HG03439 (cell line): ENCODE results near the gene ZNF215.
"Not testable (repeated sequence)": the region's sequence is repeated elsewhere in the genome, so short reads cannot be mapped to it uniquely, and the experiment has no call there.

Source experiments
- ATAC-seq: cut with Tn5 transposase; IDR thresholded peaks from one replicate; pipeline ENCODE4 v1.9.1; 2021; ENCODE audit warnings: mild to moderate bottlenecking, moderate library complexity; ENCODE audit not compliant: unreplicated experiment

ZNF215 gene

GRCh38 chr11:6926208-6927029 is at the start of gene ZNF215:
ZNF215 (plus strand) TSS chr11:6926426; CDS start chr11:6932273, 5,847 bp downstream.
- peak; percentile 66 for ATAC-seq

- peak; percentile 63 for ATAC-seq
Measured at GRCh38 chr11:6876914-6877313, 49.3 kb upstream of the ZNF215 start.

- ATAC-seq: no peak
Measured at GRCh38 chr11:6882751-6883150, 43.5 kb upstream of the ZNF215 start.

- not testable (repeated sequence) for ATAC-seq
Measured at GRCh38 chr11:6887711-6888110, 38.5 kb upstream of the ZNF215 start.

- no peak for ATAC-seq
Measured at GRCh38 chr11:6888830-6889229, 37.4 kb upstream of the ZNF215 start.

GRCh38 chr11:6889835-6890234 is 36.4 kb upstream of the ZNF215 start:
- no peak for ATAC-seq

- no peak for ATAC-seq
Measured at GRCh38 chr11:6892400-6892799, 33.8 kb upstream of the ZNF215 start, which contains the start of gene OR2D2. OR2D2 (minus strand) TSS chr11:6892500; CDS start chr11:6892500, 0 bp downstream.

- no peak for ATAC-seq
Measured at GRCh38 chr11:6894097-6894496, 32.1 kb upstream of the ZNF215 start.

- peak; percentile 81 for ATAC-seq
Measured at GRCh38 chr11:6895010-6895409, 31.2 kb upstream of the ZNF215 start.

- no peak for ATAC-seq
Measured at GRCh38 chr11:6898911-6899310, 27.3 kb upstream of the ZNF215 start.

- ATAC-seq: no peak
Measured at GRCh38 chr11:6900327-6900999, 25.8 kb upstream of the ZNF215 start.

GRCh38 chr11:6904804-6905203 is 21.4 kb upstream of the ZNF215 start:
- not testable (repeated sequence) for ATAC-seq

- no peak for ATAC-seq
Measured at GRCh38 chr11:6911378-6911777, 14.8 kb upstream of the ZNF215 start.

GRCh38 chr11:6911948-6912347 is 14.3 kb upstream of the ZNF215 start:
- no peak for ATAC-seq

GRCh38 chr11:6919698-6920097 is 6.5 kb upstream of the ZNF215 start:
- no peak for ATAC-seq

GRCh38 chr11:6920702-6921101 is 5.5 kb upstream of the ZNF215 start, which contains the start of gene OR2D3:
OR2D3 (plus strand) TSS chr11:6921002; CDS start chr11:6921002, 0 bp downstream.
- no peak for ATAC-seq

- ATAC-seq: no peak
Measured at GRCh38 chr11:6925007-6925577, 1.1 kb upstream of the ZNF215 start.

- ATAC-seq: peak; percentile 5
Measured at GRCh38 chr11:6925636-6926207, 504 bp upstream of the ZNF215 start.

GRCh38 chr11:6927030-6927617 is 898 bp downstream of the ZNF215 start:
- ATAC-seq: peak; percentile 56

GRCh38 chr11:6928916-6929315 is 2.7 kb downstream of the ZNF215 start:
- no peak for ATAC-seq

- ATAC-seq: no peak
Measured at GRCh38 chr11:6931146-6931713, 5.0 kb downstream of the ZNF215 start.
